GM23248 (cell line): ENCODE results near the gene P2RY4. TPM values are rescaled to one million over a fixed set of nuclear protein-coding genes. Genes with fewer than 3 reads are reported as not detected.

ENCODE experiments used
- DNase-seq: peaks from one replicate; pipeline ENCODE4 v3.0.0-alpha.2; 2015
- H2AFZ ChIP-seq: fragments of 200-600 bp; sonication (generic); 2 replicates; pipeline ENCODE4 v1.6.1; 2016; ENCODE audit warnings: antibody characterized with exemption
- H3F3A ChIP-seq: fragments of 200-600 bp; sonication (generic); 2 replicates; pipeline ENCODE4 v1.6.1; 2016; ENCODE audit warnings: mild to moderate bottlenecking, antibody characterized with exemption, mixed run types; ENCODE audit not compliant: insufficient read depth
- H3K27ac ChIP-seq: fragments of 200-600 bp; sonication (generic); 2 replicates; pipeline ENCODE4 v1.5.1; 2016; ENCODE audit warnings: mild to moderate bottlenecking
- H3K27me3 ChIP-seq: fragments of 200-600 bp; sonication (generic); replicated peaks from 2 replicates; pipeline ENCODE4 v1.6.1; 2016; ENCODE audit warnings: mild to moderate bottlenecking; ENCODE audit not compliant: insufficient read depth
- H3K36me3 ChIP-seq: fragments of 200-600 bp; sonication (generic); 2 replicates; pipeline ENCODE4 v1.6.1; 2016; ENCODE audit warnings: low read depth, mild to moderate bottlenecking
- H3K4me1 ChIP-seq: fragments of 200-600 bp; sonication (generic); 2 replicates; pipeline ENCODE4 v1.6.1; 2016; ENCODE audit warnings: mild to moderate bottlenecking; ENCODE audit not compliant: insufficient read depth
- H3K4me2 ChIP-seq: fragments of 200-600 bp; sonication (generic); one replicate; pipeline ENCODE4 v1.6.1; 2016; ENCODE audit warnings: mild to moderate bottlenecking; ENCODE audit not compliant: unreplicated experiment
- H3K4me3 ChIP-seq: fragments of 200-600 bp; sonication (generic); 2 replicates; pipeline ENCODE4 v1.5.1; 2016; ENCODE audit warnings: mild to moderate bottlenecking
- H3K79me2 ChIP-seq: fragments of 200-600 bp; sonication (generic); 2 replicates; pipeline ENCODE4 v1.6.1; 2016; ENCODE audit warnings: mild to moderate bottlenecking; ENCODE audit not compliant: insufficient read depth
- H3K9ac ChIP-seq: fragments of 200-600 bp; sonication (generic); 2 replicates; pipeline ENCODE4 v1.6.1; 2016; ENCODE audit warnings: mild to moderate bottlenecking
- H3K9me2 ChIP-seq: fragments of 200-600 bp; sonication (generic); 2 replicates; pipeline ENCODE4 v1.6.1; 2016; ENCODE audit warnings: mixed run types, mild to moderate bottlenecking, moderate library complexity; ENCODE audit not compliant: insufficient read depth
- H3K9me3 ChIP-seq: fragments of 200-600 bp; sonication (generic); one replicate; pipeline ENCODE4 v1.6.1; 2017; ENCODE audit warnings: low read depth
- H4K20me1 ChIP-seq: fragments of 200-600 bp; sonication (generic); 2 replicates; pipeline ENCODE4 v1.6.0; 2016; ENCODE audit not compliant: insufficient read depth
- EZH2 ChIP-seq: fragments of 200-600 bp; sonication (generic); IDR thresholded peaks from 2 replicates; pipeline ENCODE4 v1.6.1; 2018; ENCODE audit warnings: antibody characterized with exemption, mild to moderate bottlenecking; ENCODE audit not compliant: insufficient read depth, poor library complexity, severe bottlenecking
- EZH2phosphoT487 ChIP-seq: fragments of 200-600 bp; sonication (generic); IDR thresholded peaks from 2 replicates; pipeline ENCODE4 v1.6.1; 2018; ENCODE audit warnings: antibody characterized with exemption, moderate library complexity, mild to moderate bottlenecking, low read depth; ENCODE audit not compliant: insufficient read depth
- WGBS, 2 experiments: methylation state at CpG; one replicate each; pipeline ENCODE4 v1.1.6; 2015 to 2017; ENCODE audit warnings: low lambda C conversion rate in 2 of 2, low coverage in 1 of 2; ENCODE audit errors: missing lambda C conversion rate in 2 of 2; 5-methylcytosine and 5-hydroxymethylcytosine counted together
- in situ Hi-C: fragments of 300-500 bp; cut with MboI; formaldehyde crosslinking; loops from 2 replicates; pipeline ENCODE4 v1.15.0; 2020
- polyA plus RNA-seq: library from polyadenylated mRNA; unstranded; fragments of >200 nt; fragmentation: Nextera tagmentation; extraction: Ambion mirVana; gene quantifications from 2 replicates; pipeline ENCODE4 v1.2.1, GENCODE V29; 2016
- total RNA-seq: library from RNA; depleted of rRNA; stranded (reverse); fragments of >200 nt; shearing (Covaris generic); gene quantifications from 2 replicates; pipeline ENCODE4 v1.2.3, GENCODE V29; 2014; rRNA removed

The P2RY4 gene
- total RNA-seq (not detected in 2 replicates), polyA plus RNA-seq (not detected in 2 replicates)

DNA sequence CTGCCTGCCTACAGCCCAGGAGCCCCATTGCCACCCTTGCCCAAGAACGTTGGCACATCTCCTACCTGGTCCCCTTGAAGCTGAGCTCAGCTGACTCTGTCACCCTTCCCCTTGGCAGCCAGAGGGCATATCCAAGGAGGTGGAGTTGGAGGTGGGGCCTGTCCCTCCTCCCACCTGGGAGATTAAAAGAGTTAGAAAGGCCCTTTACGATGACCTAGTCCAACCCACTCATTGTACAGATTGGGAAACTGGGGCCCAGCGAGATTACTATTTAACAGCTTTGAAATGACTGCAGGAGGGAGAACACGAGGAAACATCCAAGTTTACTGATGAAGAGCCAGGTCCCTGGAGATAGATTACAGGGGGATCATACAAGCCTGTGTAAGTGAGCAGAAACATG is at the start of gene P2RY4:
TSS of gene P2RY4 (minus strand) at position 101 of the 400 bp plus-strand sequence. CDS start 580 bp downstream, outside the sequence.
- H3K9me2 ChIP-seq: no peaks in the 10 kb centered on the region
- in situ Hi-C loops: no loop called here
- no peak within 1 kb of the TSS for H2AFZ ChIP-seq
- no peaks in the 10 kb centered on the region for H3K36me3 ChIP-seq
- H3K9me3 ChIP-seq: no peaks in the 10 kb centered on the region
- no peak within 1 kb of the TSS for H3K4me2 ChIP-seq
- no peaks in the 10 kb centered on the region for H4K20me1 ChIP-seq
- H3K9ac ChIP-seq: no peak within 1 kb of the TSS
- DNase-seq: no peak
- H3K4me3 ChIP-seq: no peak within 1 kb of the TSS
- WGBS, 2 experiments: 70% methylated on average over 3 to 4 of the region's 4 CpGs
- H3F3A ChIP-seq: no peaks in the 10 kb centered on the region
- TF ChIP-seq EZH2: no peak
- no peak for TF ChIP-seq EZH2phosphoT487
- H3K27me3 ChIP-seq: no peaks in the 10 kb centered on the region
- H3K4me1 ChIP-seq: no peaks in the 10 kb centered on the region
- no peaks in the 10 kb centered on the region for H3K79me2 ChIP-seq
- H3K27ac ChIP-seq: no peak within 1 kb of the TSS

DNA sequence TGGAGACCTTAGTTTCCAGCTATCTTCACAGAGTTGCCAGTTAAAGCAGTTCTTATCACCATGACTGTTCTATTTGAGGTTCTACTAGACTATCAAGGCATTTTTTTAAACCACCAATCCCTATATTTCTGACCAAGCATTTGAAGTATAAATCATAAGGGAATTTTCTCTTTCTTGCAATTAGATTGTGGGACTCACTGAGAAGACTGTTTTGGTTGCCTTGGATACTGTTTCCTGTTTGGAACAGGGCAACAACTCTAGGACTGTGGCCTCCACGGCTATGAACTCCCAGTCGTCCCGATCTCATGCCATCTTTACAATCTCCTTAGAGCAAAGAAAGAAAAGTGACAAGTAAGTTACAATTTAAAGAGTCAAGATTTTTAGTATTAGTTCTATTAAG is 41.7 kb upstream of the P2RY4 start:
- no peak overlapping the region for H3K27ac ChIP-seq
- 75 to 77% methylated on average over 3 of the region's 3 CpGs for WGBS, 2 experiments
- no peaks in the 10 kb centered on the region; the same call in 1 of the 2 replicates for H3K79me2 ChIP-seq
- DNase-seq: peak; percentile 27
- peak overlapping the region; percentile 60 for H2AFZ ChIP-seq
- H3K4me1 ChIP-seq: no peaks in the 10 kb centered on the region
- H3K9me2 ChIP-seq: no peaks in the 10 kb centered on the region
- no peaks in the 10 kb centered on the region for H3K27me3 ChIP-seq
- no peak overlapping the region for H3K4me3 ChIP-seq
- H3K9me3 ChIP-seq: no peaks in the 10 kb centered on the region
- no peak overlapping the region for H3K9ac ChIP-seq
- in situ Hi-C loops: no loop called here
- no peaks in the 10 kb centered on the region for H3K36me3 ChIP-seq
- no peak for TF ChIP-seq EZH2
- TF ChIP-seq EZH2phosphoT487: no peak
- H4K20me1 ChIP-seq: no peaks in the 10 kb centered on the region
- no peaks in the 10 kb centered on the region for H3F3A ChIP-seq
- H3K4me2 ChIP-seq: no peak overlapping the region

DNA sequence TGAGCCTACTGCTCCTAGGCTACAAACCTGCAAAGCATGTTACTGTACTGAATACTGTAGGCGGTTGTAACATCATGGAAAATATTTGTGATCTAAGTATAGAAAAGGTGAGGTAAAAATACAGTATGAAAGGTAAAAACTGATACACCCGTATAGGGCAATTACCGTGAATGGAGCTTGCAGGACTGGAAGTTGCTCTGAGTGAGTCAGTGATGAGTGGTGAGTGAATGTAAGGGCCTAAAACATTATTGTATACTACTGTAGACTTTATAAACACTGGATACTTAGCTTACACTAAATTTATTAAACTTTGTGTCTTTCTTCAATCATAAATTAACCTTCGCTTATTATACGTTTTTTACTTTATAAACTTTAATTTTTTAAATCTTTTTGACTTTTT is 33.6 kb upstream of the P2RY4 start:
- Histone ChIP-seq H3K36me3 (no peaks in the 10 kb centered on the region), H3K4me1 (peaks cover 3% of the 10 kb centered on the region; the same call in 1 of the 2 replicates), H3K4me3 (no peak overlapping the region), H3K4me2 (no peak overlapping the region), H3K9ac (no peak overlapping the region), H3F3A (no peaks in the 10 kb centered on the region), H3K79me2 (peaks cover 59% of the 10 kb centered on the region), H2AFZ (peak overlapping the region; percentile 69; the same call in 1 of the 2 replicates), H4K20me1 (no peaks in the 10 kb centered on the region), H3K9me3 (no peaks in the 10 kb centered on the region), H3K9me2 (no peaks in the 10 kb centered on the region), H3K27me3 (no peaks in the 10 kb centered on the region), H3K27ac (no peak overlapping the region)
- peak; percentile 30 for DNase-seq
- WGBS, 2 experiments: 89 to 94% methylated on average over 5 of the region's 5 CpGs
- no peak for TF ChIP-seq EZH2
- TF ChIP-seq EZH2phosphoT487: no peak
- in situ Hi-C loops: no loop called here

DNA sequence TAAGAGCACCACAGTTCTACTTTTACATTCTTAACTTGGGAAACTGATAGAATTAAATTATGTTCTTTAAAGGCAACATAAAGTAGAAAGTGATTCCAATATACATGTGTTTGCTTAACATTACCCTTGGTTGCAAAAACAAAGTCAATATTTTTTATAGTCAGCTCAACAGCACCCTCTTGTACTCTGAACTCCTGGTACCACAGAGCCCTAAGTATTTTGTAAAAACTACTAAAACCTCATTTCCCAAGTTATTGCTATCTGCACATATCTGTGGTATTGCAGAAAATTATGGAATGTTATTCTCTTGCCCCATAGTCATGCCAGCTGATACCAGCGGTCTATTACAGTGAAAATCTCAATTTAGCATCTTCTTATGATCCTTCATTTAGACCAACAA is 32.8 kb upstream of the P2RY4 start:
- H3K27me3 ChIP-seq: no peaks in the 10 kb centered on the region
- no peaks in the 10 kb centered on the region for H3K9me3 ChIP-seq
- WGBS, 2 experiments: 0% methylated on average over 1 of the region's 1 CpG
- peak overlapping the region; percentile 69 for H2AFZ ChIP-seq
- H3K36me3 ChIP-seq: no peaks in the 10 kb centered on the region
- 0 out of 2 replicates have a peak overlapping the region, but pooled peaks have one; percentile 9 for H3K4me3 ChIP-seq
- TF ChIP-seq EZH2phosphoT487 (no peak), EZH2 (no peak)
- peaks cover 62% of the 10 kb centered on the region for H3K79me2 ChIP-seq
- H3K27ac ChIP-seq: no peak overlapping the region
- H3K4me2 ChIP-seq: no peak overlapping the region
- H3K4me1 ChIP-seq: peaks cover 3% of the 10 kb centered on the region; the same call in 1 of the 2 replicates
- no peaks in the 10 kb centered on the region for H4K20me1 ChIP-seq
- DNase-seq: no peak
- in situ Hi-C loops: no loop called here
- H3K9ac ChIP-seq: no peak overlapping the region
- H3F3A ChIP-seq: no peaks in the 10 kb centered on the region
- no peaks in the 10 kb centered on the region for H3K9me2 ChIP-seq
